KG1 (cell line): ENCODE data around the gene PNMT.

Experiments
- DNase-seq: peaks from one replicate; lab custom pipeline; 2025; lab: John Stamatoyannopoulos, UW

PNMT gene

DNA sequence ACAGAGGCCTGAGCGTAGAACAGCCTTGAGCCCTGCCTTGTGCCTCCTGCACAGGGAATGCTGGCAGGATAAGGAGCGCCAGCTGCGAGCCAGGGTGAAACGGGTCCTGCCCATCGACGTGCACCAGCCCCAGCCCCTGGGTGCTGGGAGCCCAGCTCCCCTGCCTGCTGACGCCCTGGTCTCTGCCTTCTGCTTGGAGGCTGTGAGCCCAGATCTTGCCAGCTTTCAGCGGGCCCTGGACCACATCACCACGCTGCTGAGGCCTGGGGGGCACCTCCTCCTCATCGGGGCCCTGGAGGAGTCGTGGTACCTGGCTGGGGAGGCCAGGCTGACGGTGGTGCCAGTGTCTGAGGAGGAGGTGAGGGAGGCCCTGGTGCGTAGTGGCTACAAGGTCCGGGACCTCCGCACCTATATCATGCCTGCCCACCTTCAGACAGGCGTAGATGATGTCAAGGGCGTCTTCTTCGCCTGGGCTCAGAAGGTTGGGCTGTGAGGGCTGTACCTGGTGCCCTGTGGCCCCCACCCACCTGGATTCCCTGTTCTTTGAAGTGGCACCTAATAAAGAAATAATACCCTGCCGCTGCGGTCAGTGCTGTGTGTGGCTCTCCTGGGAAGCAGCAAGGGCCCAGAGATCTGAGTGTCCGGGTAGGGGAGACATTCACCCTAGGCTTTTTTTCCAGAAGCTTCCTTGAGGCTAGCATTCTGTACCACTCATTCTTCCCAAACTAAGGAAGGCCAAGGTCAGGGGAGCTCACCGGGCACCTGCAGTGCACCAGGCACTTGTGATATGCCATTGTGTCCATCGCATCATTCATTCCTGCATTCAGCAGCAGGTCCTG, 1.9 kb downstream of the PNMT start:
- DNase-seq = no peak

GRCh38 chr17:39670746-39671145, 2.5 kb downstream of the PNMT start:
- DNase-seq = no peak

DNA sequence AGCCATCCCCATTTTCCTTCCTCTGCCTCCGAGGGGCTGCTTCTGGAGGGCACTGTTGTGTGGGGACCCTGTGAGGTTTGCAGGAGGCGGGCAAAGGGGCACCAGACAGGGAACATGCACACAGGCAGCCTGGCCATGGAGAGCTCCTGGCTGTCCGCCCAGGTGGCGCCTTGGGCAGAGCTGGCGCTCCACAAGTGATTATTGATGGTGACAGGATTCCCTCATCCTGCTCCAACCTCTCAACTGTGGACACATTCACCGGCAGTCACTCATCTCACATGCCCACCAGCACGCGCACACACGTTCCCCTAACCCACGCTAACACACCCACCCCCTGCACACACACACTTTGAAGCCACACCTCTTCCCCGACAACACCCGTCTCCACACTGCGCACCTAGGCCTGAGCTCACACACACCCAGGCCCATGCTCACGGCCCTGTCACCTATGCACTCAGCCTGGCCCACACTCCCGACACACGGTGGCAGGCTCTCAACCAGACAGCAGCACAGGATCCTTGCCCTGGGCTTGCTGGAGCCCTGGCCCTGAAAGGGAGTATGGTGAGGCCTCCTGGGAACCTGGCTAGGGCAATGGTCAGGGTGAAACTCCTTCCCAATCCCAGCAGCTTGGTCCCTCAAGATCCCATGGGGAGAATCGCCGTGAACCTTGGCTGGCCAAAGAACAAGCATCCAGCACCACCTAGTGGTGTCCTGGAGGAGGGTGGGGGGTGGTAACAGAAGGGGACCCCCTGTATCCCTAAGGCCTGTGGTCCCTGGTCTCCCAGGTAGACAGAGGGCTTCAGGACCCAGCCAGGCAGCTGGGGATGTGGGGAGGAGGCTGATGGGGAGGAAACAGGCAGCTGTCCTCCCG, 3.6 kb downstream of the PNMT start:
- no peak for DNase-seq

DNA sequence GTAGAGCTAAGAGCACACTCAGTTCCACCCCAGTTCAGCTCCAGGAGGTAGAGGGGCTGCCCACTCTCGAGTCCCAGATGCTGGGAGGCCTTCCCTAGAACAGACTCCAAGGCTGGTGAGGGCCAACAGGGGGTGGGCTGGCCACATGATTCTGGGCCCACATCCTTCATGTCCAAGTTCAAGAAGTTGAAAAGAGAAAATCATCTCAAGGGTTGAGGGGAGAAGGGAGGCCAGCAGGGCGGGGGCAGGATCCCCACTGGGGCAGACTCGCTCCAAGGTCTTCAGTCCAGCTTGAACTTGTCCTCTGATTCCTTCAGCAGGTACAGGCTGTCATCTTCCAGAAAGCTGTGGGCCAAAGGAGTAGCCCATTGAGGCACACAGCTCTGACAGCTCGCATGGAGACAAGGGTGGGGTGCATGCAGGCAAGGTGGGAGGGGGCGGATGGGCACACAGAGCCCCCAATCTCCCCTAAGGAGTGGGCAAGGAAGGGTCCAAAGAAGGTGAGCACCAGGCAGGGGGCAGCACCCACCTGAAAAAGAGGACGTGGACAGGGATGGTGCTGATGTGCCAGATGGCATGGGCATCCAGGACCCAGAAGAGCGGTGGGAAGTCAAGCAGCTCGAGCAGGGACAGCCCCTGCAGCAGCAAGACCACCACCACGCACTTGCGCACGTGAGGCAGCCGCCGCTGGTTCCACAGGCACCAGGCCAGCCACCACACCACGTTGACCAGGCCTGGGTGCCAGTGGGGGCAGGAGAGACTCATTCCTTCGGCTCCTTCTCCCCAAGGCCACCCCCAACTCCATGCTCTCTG, 4.5 kb downstream of the PNMT start:
- no peak for DNase-seq

- DNase-seq = no peak
These were observed 5.3 kb downstream of the PNMT start for GRCh38 chr17:39673335-39674081.

DNA sequence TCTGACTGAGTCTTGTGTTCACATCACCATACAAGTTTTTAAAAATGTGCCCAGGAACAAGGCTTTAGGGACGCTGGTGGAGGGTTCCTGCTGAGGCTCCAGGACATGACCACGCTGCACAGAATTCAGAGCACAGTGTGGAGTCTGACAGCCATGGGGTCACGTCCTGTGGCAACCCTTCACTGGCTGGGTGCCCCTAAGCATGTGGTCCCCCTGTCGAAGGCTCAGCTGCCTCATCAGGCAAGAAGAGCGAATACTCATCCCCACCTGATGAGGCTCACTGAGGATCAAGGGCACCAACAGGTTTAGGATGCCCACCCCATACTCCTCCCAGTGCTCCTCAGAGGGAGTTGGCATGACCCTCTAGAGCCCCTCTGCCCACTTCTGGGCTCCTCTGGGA, 5.9 kb downstream of the PNMT start:
- no peak for DNase-seq

DNA sequence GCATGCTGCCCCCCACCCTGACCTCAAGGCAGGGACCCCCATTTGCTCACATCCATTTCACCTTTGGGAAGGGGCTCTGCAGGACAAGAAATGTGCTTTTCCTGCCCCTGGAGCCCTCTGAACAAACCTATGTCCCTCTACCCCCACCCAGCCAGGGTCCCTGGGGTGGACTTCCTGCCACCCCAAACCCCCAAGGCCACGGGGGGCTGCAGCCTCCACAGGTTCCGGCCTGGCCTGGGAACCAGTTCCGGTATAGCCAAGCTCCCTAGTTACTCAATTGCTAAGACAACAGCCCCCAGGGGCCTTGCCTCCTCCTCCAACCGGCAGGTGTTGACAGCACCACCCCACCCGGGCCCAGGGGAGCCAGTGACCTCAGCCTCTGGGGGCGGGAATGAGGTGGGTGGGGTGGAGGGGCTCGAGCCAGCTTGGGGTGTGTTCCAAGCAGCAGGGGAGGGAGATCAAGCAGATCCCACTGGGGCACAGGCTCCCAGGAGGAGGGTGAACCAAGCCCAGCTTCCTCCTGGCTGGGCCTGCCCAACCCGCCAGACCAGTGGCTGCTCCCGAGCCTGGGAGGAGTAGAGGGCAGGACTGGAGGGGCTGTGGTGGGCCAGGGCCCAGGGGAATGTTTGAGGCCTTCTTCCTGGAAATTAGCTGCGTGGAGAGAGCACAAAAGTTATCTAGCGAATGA, 6.6 kb downstream of the PNMT start:
- no peak for DNase-seq

GRCh38 chr17:39675390-39676082, 7.3 kb downstream of the PNMT start:
- no peak for DNase-seq

DNA sequence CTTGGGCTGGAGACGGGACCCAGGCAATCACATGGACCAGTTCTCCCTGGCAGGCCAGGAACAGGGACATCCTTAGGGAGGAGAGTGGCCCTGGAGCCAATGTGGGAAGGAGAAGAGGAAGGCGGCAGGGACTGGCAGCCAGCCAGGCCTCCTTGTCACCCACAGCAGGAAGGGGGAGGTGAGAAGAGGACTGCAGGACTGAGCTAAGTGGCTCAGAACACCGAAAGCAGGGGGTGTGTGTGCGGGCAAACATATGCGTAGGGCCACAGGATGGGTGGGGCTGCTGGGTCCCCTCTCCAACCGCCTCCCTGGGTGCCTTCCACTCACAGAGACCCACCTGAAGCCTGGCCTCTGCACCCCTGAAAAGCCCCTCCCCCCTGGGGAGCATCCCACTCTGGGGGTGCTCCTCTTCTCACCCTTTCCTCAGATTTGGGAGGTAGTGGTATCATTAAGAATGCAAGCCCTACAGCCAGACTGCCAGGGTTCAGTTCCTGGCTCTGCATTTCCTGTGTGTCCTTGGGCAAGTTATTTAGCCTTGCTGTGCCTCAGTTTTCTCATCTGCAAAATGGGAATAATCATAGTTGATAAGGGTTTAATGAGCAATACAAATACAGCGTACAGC, 8.1 kb downstream of the PNMT start:
- DNase-seq = no peak

DNA sequence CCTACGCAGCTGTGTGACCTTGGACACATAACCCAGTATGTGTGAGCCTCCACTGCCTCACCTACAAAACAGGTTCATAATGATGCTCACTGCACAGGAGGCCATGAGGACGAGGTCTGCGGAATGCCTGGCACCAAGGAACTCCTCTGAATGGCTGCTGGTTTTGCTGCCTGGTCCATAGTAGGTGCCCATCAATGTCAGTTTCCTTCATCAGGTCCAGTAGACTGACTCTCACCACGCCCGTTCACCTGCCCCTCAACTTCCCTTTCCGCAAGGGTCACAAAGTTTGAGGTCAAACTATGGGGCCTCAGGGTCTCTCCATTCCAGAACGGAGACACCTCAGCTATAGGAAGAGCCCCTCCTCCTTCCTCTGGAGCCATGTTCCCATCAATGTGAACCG, 8.8 kb downstream of the PNMT start:
- no peak for DNase-seq

DNA sequence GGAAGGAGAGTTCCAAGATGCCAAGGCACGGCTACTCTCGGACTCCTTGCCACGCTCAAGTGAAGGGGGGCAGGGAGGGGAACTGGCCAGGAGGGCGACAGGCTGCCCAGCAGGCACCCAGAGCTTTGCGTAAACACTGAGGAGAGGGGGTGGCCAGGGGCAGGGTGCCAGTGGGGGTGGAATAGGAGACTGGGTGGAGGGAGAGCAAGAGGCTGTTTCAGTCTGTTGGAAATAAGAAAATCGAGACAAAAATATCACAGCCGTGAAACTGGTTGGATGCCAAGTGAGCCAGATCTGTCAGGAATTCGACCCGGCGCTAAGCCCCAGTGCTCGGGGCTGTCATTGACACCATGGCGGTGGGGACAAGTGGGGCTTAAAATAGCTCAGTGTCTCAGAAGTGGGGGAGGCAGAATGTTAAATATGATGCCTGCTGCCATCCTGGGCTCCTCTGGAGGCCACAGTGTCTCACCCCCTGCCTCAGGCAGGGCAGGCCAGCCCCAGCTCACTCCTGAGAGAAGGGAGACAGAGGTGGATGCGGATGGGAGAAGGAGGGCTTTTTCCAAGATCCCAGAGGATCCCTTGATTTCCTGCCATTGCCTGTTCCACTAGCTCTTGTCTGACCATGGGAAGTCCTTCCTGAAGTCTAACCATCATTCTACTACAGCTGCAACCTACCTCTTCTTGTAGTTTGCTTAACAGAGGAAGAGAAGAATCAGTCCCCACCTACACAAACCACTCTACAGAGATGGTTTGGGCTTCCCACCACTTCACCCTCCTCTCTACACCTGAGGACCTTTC, 9.5 kb downstream of the PNMT start:
- no peak for DNase-seq

DNA sequence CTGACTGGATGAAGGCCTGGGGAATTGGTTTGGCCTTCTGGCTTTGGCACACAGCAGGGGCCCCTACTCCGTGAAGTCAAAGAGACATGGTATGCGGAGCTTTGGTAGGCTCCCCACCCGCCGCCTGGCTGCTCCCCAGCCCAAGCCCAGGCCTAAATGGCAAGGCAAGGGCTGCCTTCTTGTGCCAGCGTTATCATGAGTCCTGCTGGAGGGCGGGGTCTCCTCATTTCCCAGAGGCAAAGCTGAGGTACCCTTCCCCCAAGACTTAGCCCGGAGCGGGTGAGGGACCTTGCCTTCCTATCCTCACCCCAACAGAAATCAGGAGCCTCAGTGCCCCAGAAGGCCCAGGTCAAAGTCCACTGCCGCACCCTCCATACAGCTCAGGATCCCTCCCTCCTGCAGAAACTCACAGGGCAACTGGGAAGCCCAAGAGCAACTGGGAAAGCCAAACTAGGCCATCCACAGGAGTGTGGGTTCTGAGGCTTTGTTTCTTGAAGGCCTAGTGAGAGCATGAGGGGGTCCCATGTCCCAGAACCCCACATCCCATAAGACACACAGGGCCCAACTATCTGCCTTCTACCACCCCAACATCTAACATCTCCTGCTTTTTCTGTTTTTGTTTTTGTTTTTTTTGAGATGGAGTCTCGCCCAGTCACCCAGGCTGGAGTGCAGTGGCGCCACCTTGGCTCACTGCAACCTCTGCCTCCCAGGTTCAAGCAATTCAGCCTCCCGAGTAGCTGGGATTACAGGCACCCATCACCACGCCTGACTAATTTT, 10.3 kb downstream of the PNMT start:
- no peak for DNase-seq

DNA sequence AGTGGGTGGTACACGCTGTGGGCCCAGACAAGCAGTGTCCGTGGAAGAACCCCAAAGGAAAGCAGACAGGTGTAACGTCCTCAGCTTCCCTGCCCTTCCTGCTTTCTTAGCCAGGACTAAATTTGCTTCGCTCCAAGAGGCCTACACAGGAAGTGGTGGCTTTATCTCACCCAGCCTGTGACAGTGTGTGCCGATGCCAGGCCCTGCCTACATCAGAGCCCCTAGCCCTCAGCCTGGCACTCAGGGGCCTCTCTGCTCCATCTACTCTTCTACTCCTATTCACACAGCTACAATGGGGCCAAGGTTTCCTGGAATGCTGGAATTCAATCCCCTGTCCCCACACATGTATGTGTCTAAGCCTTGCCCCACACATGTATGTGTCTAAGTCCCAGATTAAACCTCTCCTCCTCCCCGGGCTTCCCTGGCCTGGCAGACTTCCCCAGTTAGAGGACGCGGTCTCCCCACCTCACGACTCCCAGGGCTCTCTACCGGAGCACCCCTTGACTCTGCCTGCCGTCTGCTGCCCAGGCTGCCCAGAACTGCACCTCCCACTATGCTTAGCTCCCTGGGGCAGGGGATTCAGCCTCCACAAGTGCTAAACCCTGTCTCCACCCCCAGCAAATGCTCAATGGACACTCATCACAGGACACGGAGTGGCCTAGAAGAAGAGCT, 11.4 kb downstream of the PNMT start:
- no peak for DNase-seq

GRCh38 chr17:39683295-39683939, 15.2 kb downstream of the PNMT start:
- no peak for DNase-seq

DNA sequence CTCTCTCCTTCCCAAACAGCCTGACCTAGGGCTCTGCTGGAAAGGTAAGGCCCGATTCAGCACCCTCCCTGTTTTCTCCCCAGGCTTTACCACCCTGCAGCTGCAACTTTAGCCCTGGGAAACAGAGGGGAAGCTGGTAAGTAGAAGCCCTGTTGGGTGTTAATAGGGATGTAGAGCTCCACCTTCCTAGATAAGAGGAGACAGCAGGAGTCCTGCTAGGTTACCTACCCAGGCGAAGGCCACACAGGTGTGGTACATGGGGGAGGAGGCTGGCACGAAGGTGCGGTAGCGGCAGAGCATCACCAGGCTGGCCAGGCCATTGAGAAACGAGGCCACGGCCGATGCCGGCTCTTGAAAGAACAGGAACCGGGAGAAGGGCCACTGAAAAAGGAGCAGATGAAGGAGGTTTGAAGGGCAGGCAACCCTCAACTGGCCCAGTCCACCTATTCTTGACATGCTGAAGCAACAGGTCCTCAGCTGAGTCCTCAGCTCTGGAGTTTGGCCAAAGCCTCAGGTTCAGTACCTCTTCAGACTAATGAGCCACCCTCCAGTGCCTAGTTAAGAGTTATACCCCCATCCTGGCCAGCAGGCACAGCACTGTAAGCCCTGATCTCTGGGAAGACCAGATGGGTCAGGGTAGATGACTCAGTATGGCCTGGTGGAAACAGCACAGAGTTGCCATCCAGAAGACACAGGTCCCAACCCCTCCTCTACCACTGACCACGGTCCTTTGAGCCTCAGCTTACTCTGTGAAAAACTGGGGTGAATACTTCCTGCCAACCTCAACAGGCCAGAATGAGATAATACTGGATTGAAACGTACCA, 16.3 kb downstream of the PNMT start:
- DNase-seq = no peak

GRCh38 chr17:39687101-39687545, 18.9 kb downstream of the PNMT start:
- no peak for DNase-seq
